Astrocyte (in vitro differentiated cells and primary cell): ENCODE results near the gene KCNK13. TPM values are rescaled to one million over a fixed set of nuclear protein-coding genes. Genes with fewer than 3 reads are reported as not detected.

Experiments used
- DNase-seq: peaks from one replicate; pipeline ENCODE4 v3.0.0-alpha.2; 2010; ENCODE audit warnings: low read depth
- FAIRE-seq: peaks from 2 replicates; lab custom pipeline; 2011; peaks lifted over from hg19 to GRCh38; lab: Jason Lieb, UNC
- H2AFZ ChIP-seq: 2 replicates; pipeline ENCODE4 v1.6.0; 2012; ENCODE audit warnings: low read depth, low read length, inconsistent platforms
- H3K27ac ChIP-seq: 2 replicates; pipeline ENCODE4 v1.5.1; 2011; ENCODE audit warnings: low read depth, low read length, inconsistent platforms
- H3K27me3 ChIP-seq: 2 replicates; pipeline ENCODE4 v1.6.0; 2011; ENCODE audit warnings: low read length, inconsistent platforms; ENCODE audit not compliant: insufficient read depth
- H3K36me3 ChIP-seq: 2 replicates; pipeline ENCODE4 v1.5.1; 2011; ENCODE audit warnings: low read length, inconsistent platforms; ENCODE audit not compliant: insufficient read depth
- H3K4me1 ChIP-seq: 2 replicates; pipeline ENCODE4 v1.5.1; 2011; ENCODE audit warnings: low read length, inconsistent platforms; ENCODE audit not compliant: insufficient read depth
- H3K4me2 ChIP-seq: 2 replicates; pipeline ENCODE4 v1.6.0; 2012; ENCODE audit warnings: low read length, inconsistent platforms
- H3K4me3 ChIP-seq: 2 replicates; pipeline ENCODE4 v1.5.1; 2011; ENCODE audit warnings: low read depth, mild to moderate bottlenecking, low read length, inconsistent platforms; ENCODE audit not compliant: insufficient read depth
- H3K79me2 ChIP-seq: 2 replicates; pipeline ENCODE4 v1.6.0; 2012; ENCODE audit warnings: mild to moderate bottlenecking, low read length, inconsistent platforms; ENCODE audit not compliant: insufficient read depth
- H3K9ac ChIP-seq: 2 replicates; pipeline ENCODE4 v1.6.0; 2012; ENCODE audit warnings: mild to moderate bottlenecking, low read length, inconsistent platforms
- H3K9me3 ChIP-seq: 2 replicates; pipeline ENCODE4 v1.5.1; 2012; ENCODE audit warnings: low read depth, mild to moderate bottlenecking, low read length, inconsistent platforms; ENCODE audit not compliant: insufficient read depth
- H4K20me1 ChIP-seq: 2 replicates; pipeline ENCODE4 v1.6.0; 2012; ENCODE audit warnings: low read length, inconsistent platforms; ENCODE audit not compliant: insufficient read depth
- H3K27ac Mint-ChIP-seq: one replicate; pipeline ENCODE4 v1.8.0; 2021; ENCODE audit warnings: mild to moderate bottlenecking, mixed read lengths; ENCODE audit not compliant: unreplicated experiment
- H3K27me3 Mint-ChIP-seq: one replicate; pipeline ENCODE4 v1.8.0; 2021; ENCODE audit warnings: low read depth, mixed read lengths; ENCODE audit not compliant: unreplicated experiment
- H3K36me3 Mint-ChIP-seq: one replicate; pipeline ENCODE4 v1.8.0; 2021; ENCODE audit warnings: low read depth, mixed read lengths; ENCODE audit not compliant: unreplicated experiment
- H3K4me1 Mint-ChIP-seq: one replicate; pipeline ENCODE4 v1.8.0; 2021; ENCODE audit warnings: low read depth, mixed read lengths; ENCODE audit not compliant: unreplicated experiment
- H3K4me3 Mint-ChIP-seq: one replicate; pipeline ENCODE4 v1.8.0; 2021; ENCODE audit warnings: mild to moderate bottlenecking, moderate library complexity, mixed read lengths; ENCODE audit not compliant: unreplicated experiment
- H3K9me3 Mint-ChIP-seq: one replicate; pipeline ENCODE4 v1.8.0; 2021; ENCODE audit warnings: mild to moderate bottlenecking, mixed read lengths; ENCODE audit not compliant: unreplicated experiment
- EZH2 ChIP-seq: IDR thresholded peaks from 2 replicates; pipeline ENCODE4 v1.6.1; 2012; ENCODE audit warnings: mild to moderate bottlenecking, low read length, inconsistent platforms; ENCODE audit not compliant: insufficient read depth
- total RNA-seq: library from RNA; stranded (reverse); gene quantifications from 2 replicates; pipeline ENCODE4 v1.2.1, GENCODE V29; 2021
- TF ChIP-seq, protein P1 (sequence below): IDR thresholded peaks from 2 replicates; pipeline ENCODE4 v1.5.1; 2011; ENCODE audit warnings: low read depth, mild to moderate bottlenecking, inconsistent platforms, low read length, moderate library complexity; ENCODE audit not compliant: insufficient read depth

Gene KCNK13
- total RNA-seq, 1 donor from 2014 or later, result 0.09 TPM

DNA sequence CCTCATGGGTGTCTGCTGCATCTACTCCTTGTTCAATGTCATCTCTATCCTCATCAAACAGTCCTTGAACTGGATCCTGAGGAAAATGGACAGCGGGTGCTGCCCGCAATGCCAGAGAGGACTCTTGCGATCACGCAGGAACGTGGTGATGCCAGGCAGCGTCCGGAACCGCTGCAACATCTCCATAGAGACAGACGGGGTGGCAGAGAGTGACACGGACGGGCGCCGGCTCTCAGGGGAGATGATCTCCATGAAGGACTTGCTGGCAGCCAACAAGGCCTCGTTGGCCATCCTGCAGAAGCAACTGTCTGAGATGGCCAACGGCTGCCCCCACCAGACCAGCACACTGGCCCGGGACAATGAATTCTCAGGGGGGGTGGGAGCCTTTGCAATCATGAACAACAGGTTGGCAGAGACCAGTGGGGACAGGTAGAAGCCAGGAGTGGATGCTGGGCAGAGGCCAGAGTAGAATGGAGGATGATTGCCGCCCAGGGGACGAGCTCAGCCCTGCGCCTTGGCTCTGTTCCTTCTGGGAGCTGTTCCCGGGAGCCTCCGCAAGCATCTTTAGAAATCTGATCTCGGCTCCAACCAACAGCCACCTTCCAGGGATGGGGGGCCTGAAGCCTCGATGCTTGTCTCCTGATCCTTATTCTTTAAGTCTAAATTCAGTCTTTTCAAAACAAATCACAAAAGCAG lies 122.9 kb downstream of the KCNK13 start:
- Mint-ChIP-seq H3K4me3 (no peak overlapping the region), H3K36me3 (no peaks in the 10 kb centered on the region), H3K27me3 (peaks cover 34% of the 10 kb centered on the region), H3K4me1 (no peaks in the 10 kb centered on the region), H3K27ac (no peak overlapping the region), H3K9me3 (peaks cover 5% of the 10 kb centered on the region)
- H3K27ac ChIP-seq, result no peak overlapping the region
- no peaks in the 10 kb centered on the region for H3K4me1 ChIP-seq
- H2AFZ ChIP-seq, result no peak overlapping the region
- H3K27me3 ChIP-seq, result peaks cover 9% of the 10 kb centered on the region
- H3K9ac ChIP-seq, result no peak overlapping the region
- DNase-seq (no peak), FAIRE-seq (no peak)
- no peaks in the 10 kb centered on the region for H3K36me3 ChIP-seq
- no peak overlapping the region for H3K4me2 ChIP-seq
- H3K4me3 ChIP-seq, result no peak overlapping the region
- no peaks in the 10 kb centered on the region for H3K9me3 ChIP-seq
- no peaks in the 10 kb centered on the region for H3K79me2 ChIP-seq
- no peak for TF ChIP-seq EZH2
- TF ChIP-seq, protein P1, sequence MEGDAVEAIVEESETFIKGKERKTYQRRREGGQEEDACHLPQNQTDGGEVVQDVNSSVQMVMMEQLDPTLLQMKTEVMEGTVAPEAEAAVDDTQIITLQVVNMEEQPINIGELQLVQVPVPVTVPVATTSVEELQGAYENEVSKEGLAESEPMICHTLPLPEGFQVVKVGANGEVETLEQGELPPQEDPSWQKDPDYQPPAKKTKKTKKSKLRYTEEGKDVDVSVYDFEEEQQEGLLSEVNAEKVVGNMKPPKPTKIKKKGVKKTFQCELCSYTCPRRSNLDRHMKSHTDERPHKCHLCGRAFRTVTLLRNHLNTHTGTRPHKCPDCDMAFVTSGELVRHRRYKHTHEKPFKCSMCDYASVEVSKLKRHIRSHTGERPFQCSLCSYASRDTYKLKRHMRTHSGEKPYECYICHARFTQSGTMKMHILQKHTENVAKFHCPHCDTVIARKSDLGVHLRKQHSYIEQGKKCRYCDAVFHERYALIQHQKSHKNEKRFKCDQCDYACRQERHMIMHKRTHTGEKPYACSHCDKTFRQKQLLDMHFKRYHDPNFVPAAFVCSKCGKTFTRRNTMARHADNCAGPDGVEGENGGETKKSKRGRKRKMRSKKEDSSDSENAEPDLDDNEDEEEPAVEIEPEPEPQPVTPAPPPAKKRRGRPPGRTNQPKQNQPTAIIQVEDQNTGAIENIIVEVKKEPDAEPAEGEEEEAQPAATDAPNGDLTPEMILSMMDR, result no peak
- no peaks in the 10 kb centered on the region for H4K20me1 ChIP-seq

DNA sequence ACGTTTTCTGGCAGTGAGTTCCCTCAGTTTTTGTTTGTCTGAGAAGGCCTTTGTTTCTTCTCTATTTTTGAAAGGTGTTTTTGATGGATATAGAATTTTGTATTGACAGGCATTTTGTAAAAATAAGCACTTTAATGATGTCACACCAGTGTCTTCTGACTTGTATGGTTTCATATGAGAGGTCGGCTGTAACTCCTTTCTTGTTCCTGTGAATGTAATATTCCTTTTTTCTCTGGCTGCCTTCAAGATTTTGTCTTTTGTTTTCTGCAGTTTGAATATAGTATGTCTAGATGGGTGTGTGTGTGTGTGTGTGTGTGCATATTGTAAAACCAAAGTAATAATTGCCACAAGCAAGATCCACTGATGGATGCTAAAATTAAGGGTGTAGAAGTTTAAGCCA lies 126.8 kb downstream of the KCNK13 start:
- Histone ChIP-seq H3K79me2 (no peaks in the 10 kb centered on the region), H3K9ac (no peak overlapping the region), H3K36me3 (no peaks in the 10 kb centered on the region), H2AFZ (no peak overlapping the region), H4K20me1 (no peaks in the 10 kb centered on the region), H3K9me3 (no peaks in the 10 kb centered on the region), H3K27me3 (peaks cover 1% of the 10 kb centered on the region), H3K4me3 (no peak overlapping the region), H3K27ac (no peak overlapping the region), H3K4me1 (no peaks in the 10 kb centered on the region), H3K4me2 (no peak overlapping the region)
- Mint-ChIP-seq H3K9me3 (peaks cover 5% of the 10 kb centered on the region), H3K27ac (no peak overlapping the region), H3K27me3 (peaks cover 25% of the 10 kb centered on the region), H3K4me1 (no peaks in the 10 kb centered on the region), H3K4me3 (no peak overlapping the region), H3K36me3 (no peaks in the 10 kb centered on the region)
- no peak for DNase-seq
- FAIRE-seq, result no peak
- TF ChIP-seq, protein P1, result no peak
- TF ChIP-seq EZH2, result no peak

DNA sequence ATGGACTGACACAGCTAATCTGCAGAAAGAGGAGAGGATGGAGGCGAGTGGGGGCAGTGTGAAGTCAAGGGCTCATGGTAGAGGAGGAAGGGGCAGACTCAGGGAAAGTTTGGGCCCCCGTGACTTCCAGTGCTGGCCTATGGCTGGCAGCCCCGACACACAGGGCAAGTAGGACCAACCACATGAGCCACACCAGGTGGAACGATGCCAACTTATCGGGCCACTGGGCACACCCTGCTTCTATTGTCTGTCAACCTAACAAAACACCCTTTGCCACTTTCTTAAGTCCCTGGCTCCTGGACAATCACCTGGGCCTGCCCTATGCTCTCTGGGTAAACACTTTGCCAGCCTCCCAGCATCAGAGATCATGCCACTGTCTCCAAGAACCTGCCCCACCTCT lies 129.4 kb downstream of the KCNK13 start:
- H3K27me3 ChIP-seq, result no peaks in the 10 kb centered on the region
- no peak overlapping the region for H3K4me3 ChIP-seq
- no peaks in the 10 kb centered on the region for H4K20me1 ChIP-seq
- TF ChIP-seq, protein P1, result no peak
- TF ChIP-seq EZH2, result no peak
- H3K4me1 Mint-ChIP-seq, result no peaks in the 10 kb centered on the region
- H3K9ac ChIP-seq, result no peak overlapping the region
- no peak overlapping the region for H3K4me2 ChIP-seq
- H2AFZ ChIP-seq, result no peak overlapping the region
- H3K4me3 Mint-ChIP-seq, result no peak overlapping the region
- FAIRE-seq (no peak), DNase-seq (no peak)
- H3K27ac Mint-ChIP-seq, result no peak overlapping the region
- no peaks in the 10 kb centered on the region for H3K9me3 ChIP-seq
- no peaks in the 10 kb centered on the region for H3K4me1 ChIP-seq
- no peaks in the 10 kb centered on the region for H3K36me3 ChIP-seq
- no peaks in the 10 kb centered on the region for H3K79me2 ChIP-seq
- H3K36me3 Mint-ChIP-seq, result no peaks in the 10 kb centered on the region
- H3K27me3 Mint-ChIP-seq, result peaks cover 18% of the 10 kb centered on the region
- H3K27ac ChIP-seq, result no peak overlapping the region
- peaks cover 5% of the 10 kb centered on the region for H3K9me3 Mint-ChIP-seq
